Fibroblast of the aortic adventitia (primary cell): ENCODE measurements around the gene PRDX4. TPM values are rescaled to one million over a fixed set of nuclear protein-coding genes. Genes with fewer than 3 reads are reported as not detected.
"Not testable (repeated sequence)": the region's sequence is repeated elsewhere in the genome, so short reads cannot be mapped to it uniquely, and the experiment has no call there.

Source experiments
- DNase-seq: peaks from one replicate; pipeline ENCODE4 v3.0.0-alpha.2; 2010; ENCODE audit warnings: low read depth
- H3K4me3 ChIP-seq: 2 replicates; pipeline ENCODE4 v1.5.1; 2011; ENCODE audit warnings: low read depth, mild to moderate bottlenecking, control low read depth, low read length, moderate library complexity
- CTCF ChIP-seq: IDR thresholded peaks from 2 replicates; pipeline ENCODE4 v1.5.1; 2011; ENCODE audit warnings: mild to moderate bottlenecking, low read length, control low read depth, inconsistent platforms; ENCODE audit not compliant: insufficient read depth
- total RNA-seq: library from RNA; depleted of rRNA; stranded (reverse); fragments of >200 nt; gene quantifications from 2 replicates; pipeline ENCODE4 v1.2.3, GENCODE V29; 2012; ENCODE audit warnings: low replicate concordance

PRDX4 gene
- total RNA-seq, 1 donor: 298 TPM

- H3K4me3 ChIP-seq: no peak overlapping the region
- TF ChIP-seq CTCF: no peak
- DNase-seq: no peak
Observed at GRCh38 chrX:23670528-23670927, 3.2 kb downstream of the PRDX4 start.

DNA sequence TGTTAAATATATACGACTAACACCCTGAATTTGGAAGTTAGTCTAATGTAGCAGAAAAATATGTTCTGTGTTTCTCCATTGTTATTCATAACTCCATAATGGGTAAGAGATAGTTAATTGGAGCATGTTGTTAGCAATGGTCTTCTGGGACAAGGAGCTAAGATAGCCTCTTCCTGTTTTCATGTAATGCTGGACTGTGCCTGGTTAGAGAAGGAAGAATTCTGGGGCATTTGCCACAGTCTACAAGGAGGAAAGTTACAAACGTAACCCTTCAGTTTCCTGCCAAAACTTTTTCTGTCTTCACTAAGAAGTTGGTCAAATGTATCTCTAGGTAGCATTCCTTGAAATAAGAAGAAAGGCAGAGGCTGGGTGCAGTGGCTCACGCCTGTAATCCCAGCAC is 5.8 kb downstream of the PRDX4 start:
- no peak for TF ChIP-seq CTCF
- no peak for DNase-seq
- H3K4me3 ChIP-seq: no peak overlapping the region

DNA sequence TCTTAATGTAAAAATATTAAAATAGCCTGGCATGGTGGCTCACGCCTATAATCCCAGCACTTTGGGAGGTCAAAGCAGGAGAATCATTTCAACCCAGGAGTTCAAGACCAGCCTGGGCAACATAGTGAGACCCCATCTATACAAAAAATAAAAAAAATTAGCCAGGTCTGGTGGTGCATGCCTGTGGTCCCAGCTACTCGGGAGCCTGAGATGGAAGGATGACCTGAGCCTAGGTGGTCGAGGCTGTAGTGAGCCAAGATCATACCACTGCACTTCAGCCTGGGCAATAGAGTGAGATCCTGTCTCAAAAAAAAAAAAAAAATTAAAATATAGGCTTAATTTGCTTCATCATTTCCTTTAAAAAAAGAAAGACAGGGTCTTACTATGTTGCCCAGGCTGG is 9.2 kb downstream of the PRDX4 start:
- H3K4me3 ChIP-seq, DNase-seq: not testable (repeated sequence)

DNA sequence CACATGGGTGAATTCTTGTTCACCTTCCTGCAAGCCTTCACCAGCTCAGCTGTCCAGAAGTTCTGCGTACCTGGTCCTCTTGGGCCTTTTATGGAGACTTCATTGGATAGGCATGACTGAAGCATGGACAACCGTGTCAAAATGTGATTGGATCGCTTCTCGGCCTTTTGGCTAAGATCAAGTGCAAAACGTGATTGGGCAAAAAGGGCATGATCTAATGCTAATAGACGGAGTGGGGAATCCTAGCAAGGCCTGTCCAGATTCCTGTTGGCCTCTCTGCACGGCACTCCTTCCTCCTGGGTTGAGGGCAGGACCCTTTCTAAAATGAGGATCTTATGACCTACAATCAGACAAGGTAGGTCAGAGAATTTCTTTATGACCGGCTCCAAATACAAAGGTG is 24.9 kb downstream of the PRDX4 start:
- TF ChIP-seq CTCF: no peak
- DNase-seq: no peak
- no peak overlapping the region for H3K4me3 ChIP-seq

DNA sequence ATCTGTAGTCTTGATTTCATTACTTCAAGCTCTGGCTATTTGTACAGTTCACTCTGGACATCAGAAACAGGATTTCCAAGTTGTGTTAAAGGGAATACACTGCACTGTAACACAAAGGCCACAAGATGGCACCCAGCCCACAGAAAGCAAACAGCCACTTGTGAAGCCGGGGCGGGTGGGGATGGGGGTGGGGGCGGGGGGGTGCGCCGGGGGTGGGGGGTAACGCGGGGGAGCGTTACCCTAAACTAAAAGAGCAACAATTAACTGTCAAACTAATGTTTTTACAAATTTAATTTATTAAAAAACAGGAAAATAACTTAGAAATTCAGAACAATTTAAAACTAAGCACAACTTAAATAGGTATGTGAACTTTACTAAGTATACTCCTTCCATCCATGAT is 27.3 kb downstream of the PRDX4 start:
- no peak overlapping the region for H3K4me3 ChIP-seq
- TF ChIP-seq CTCF: peak; percentile 68
- DNase-seq: peak; percentile 65

DNA sequence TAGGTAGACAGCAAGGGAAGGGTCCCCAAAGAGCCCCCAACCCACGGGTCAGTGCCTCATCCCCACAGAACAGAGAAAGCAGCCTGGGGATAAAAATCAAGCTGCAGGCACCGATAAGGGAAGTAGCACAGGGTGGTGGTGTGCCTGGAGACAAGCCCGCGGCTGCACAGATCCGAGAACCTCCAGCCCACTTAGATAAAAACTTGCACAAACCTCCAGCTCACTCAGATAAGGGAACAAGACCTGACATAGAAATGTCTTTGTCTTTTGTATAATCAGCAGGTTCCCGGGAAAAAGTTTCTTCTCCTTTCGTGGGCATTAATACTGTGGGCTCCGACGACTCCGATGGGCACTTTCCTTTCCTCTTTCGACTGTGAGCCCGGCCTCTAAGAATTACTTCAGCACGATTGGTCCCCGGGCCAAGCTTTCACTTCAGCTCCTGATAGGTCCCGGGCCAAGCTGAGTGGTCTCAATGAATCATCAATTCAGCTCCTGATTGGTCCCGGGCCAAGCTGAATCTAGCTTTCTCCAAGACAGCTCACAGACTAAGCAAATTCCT is 32.4 kb downstream of the PRDX4 start:
- DNase-seq: peak; percentile 19
- no peak for TF ChIP-seq CTCF
- no peak overlapping the region for H3K4me3 ChIP-seq

DNA sequence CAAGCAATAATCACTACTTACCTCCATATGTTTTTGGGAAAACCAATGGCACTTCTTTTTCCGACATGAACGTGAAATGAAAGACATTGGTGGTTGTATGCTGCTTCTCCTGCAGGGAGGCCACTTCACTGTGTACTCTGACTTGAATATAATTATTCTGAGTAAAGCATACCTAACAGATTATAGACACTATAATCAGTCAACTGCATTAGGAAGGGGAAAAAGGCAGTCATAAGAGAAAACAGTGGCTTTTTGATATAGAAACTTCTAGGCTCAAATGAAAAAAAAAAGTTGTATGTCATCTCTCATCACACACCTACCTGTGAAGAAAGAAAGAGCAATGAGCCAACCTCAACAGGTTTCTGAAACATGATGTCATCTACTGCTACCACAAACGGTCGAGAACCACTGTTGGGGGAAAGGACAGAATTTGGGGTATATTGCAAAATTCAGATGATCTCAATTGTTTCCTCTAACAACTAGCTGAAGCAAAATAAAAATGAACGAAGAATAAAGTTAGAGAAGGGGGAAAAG is 37.4 kb downstream of the PRDX4 start:
- H3K4me3 ChIP-seq: no peak overlapping the region
- DNase-seq: no peak
- TF ChIP-seq CTCF: no peak
